ENCODE measurements around the gene TSLP.

Gene TSLP

GRCh38 chr5:111072949-111073682, 1.6 kb downstream of the TSLP start:
- no peak for TF ChIP-seq CTCF (IDR thresholded peaks at IDR 0.05; ENCODE audit: borderline replicate concordance, control extremely low read depth, extremely low read depth, insufficient read depth, missing control alignments)
- DNase-seq (ENCODE audit: low spot score), result peak; percentile 53
- in situ Hi-C loops (cut with MboI; ENCODE audit: low sequenced_read_pairs, unreplicated experiment), result loop anchor here (25.0 kb wide), 1 partner anchor 311 kb away; no protein-coding TSS in a partner anchor

- no peak for TF ChIP-seq CTCF (IDR thresholded peaks at IDR 0.05; ENCODE audit: borderline replicate concordance, control extremely low read depth, extremely low read depth, insufficient read depth, missing control alignments)
- no peak for DNase-seq (ENCODE audit: low spot score)
- in situ Hi-C loops (cut with MboI; ENCODE audit: low sequenced_read_pairs, unreplicated experiment), result loop anchor here (25.0 kb wide), 1 partner anchor 312 kb away; no protein-coding TSS in a partner anchor
These were observed 2.7 kb downstream of the TSLP start for GRCh38 chr5:111074244-111074643.

- in situ Hi-C loops (cut with MboI; ENCODE audit: low sequenced_read_pairs, unreplicated experiment), result no loop called here
- TF ChIP-seq CTCF (IDR thresholded peaks at IDR 0.05; ENCODE audit: borderline replicate concordance, control extremely low read depth, extremely low read depth, insufficient read depth, missing control alignments), result no peak
- DNase-seq (ENCODE audit: low spot score), result no peak
These were observed 4.0 kb downstream of the TSLP start for GRCh38 chr5:111075520-111075919.

- no peak for TF ChIP-seq CTCF (IDR thresholded peaks at IDR 0.05; ENCODE audit: borderline replicate concordance, control extremely low read depth, extremely low read depth, insufficient read depth, missing control alignments)
- no peak for DNase-seq (ENCODE audit: low spot score)
- in situ Hi-C loops (cut with MboI; ENCODE audit: low sequenced_read_pairs, unreplicated experiment), result no loop called here
These were observed 4.6 kb downstream of the TSLP start for GRCh38 chr5:111076091-111076490.

- no peak for DNase-seq (ENCODE audit: low spot score)
- TF ChIP-seq CTCF (IDR thresholded peaks at IDR 0.05; ENCODE audit: borderline replicate concordance, control extremely low read depth, extremely low read depth, insufficient read depth, missing control alignments), result no peak
- in situ Hi-C loops (cut with MboI; ENCODE audit: low sequenced_read_pairs, unreplicated experiment), result no loop called here
These were observed 6.2 kb downstream of the TSLP start for GRCh38 chr5:111077678-111078077.

- no peak for TF ChIP-seq CTCF (IDR thresholded peaks at IDR 0.05; ENCODE audit: borderline replicate concordance, control extremely low read depth, extremely low read depth, insufficient read depth, missing control alignments)
- in situ Hi-C loops (cut with MboI; ENCODE audit: low sequenced_read_pairs, unreplicated experiment), result no loop called here
- no peak for DNase-seq (ENCODE audit: low spot score)
These were observed 8.3 kb downstream of the TSLP start for GRCh38 chr5:111079846-111080245.
